ENCODE measurements around the gene POLH.

POLH gene

DNA sequence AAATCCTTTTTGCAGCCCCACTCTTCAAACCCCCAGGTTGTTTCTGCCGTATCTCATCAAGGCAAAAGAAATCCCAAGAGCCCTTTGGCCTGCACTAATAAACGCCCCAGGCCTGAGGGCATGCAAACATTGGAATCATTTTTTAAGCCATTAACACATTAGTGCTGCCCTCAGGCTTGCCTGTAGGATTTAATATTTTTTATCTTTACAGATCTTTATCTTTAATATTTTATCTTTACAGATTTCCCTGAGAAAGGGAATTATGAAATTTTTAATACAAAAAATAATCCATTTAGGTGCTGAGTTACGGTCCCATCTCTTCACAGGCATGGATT is 38.4 kb downstream of the POLH start:
- H3K4me3 ChIP-seq (ENCODE audit: low read length): no peak overlapping the region

DNA sequence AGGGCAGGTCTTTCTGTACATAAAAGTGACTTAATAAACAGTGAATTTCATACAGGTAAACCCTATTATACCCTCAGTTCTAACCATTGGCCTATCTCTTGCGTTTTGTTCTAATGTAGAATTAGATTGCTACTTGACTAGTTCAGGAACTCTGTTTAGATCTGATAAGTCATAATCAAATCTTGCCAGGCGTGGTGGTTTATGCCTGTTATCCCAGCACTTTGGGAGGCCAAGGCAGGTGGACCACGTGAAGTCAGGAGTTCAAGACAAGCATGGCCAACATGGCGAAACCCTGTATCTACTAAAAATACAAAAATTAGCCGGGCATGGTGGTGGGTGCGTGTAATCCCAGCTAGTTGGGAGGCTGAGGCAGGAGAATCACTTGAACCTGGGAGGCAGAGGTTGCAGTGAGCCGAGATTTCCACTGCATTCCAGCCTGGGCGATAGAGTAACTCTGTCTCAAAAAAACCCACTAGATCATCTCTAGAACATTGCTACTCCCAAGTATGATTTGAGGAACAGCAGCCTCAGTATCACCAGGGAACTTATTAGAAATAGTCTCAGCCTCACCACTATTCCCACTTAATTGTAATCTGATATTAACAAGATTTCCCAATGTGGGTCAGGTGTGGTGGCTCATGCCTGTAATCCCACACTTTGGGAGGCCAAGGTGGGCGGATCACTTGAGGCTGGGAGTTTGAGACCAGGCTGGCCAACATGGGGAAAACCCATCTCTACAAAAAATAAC is 40.9 kb downstream of the POLH start:
- TF ChIP-seq, protein P1, sequence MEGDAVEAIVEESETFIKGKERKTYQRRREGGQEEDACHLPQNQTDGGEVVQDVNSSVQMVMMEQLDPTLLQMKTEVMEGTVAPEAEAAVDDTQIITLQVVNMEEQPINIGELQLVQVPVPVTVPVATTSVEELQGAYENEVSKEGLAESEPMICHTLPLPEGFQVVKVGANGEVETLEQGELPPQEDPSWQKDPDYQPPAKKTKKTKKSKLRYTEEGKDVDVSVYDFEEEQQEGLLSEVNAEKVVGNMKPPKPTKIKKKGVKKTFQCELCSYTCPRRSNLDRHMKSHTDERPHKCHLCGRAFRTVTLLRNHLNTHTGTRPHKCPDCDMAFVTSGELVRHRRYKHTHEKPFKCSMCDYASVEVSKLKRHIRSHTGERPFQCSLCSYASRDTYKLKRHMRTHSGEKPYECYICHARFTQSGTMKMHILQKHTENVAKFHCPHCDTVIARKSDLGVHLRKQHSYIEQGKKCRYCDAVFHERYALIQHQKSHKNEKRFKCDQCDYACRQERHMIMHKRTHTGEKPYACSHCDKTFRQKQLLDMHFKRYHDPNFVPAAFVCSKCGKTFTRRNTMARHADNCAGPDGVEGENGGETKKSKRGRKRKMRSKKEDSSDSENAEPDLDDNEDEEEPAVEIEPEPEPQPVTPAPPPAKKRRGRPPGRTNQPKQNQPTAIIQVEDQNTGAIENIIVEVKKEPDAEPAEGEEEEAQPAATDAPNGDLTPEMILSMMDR (IDR thresholded peaks at IDR 0.05; ENCODE audit: insufficient read depth, low read depth, low read length, missing control alignments): no peak
- no peak for DNase-seq (ENCODE audit: low read depth)
- no peak overlapping the region for H3K4me3 ChIP-seq (ENCODE audit: low read length)

More for the DNA sequence above, 38.4 kb downstream of the POLH start:
- TF ChIP-seq, protein P1 (IDR thresholded peaks at IDR 0.05; ENCODE audit: insufficient read depth, low read depth, low read length, missing control alignments): no peak
- DNase-seq (ENCODE audit: low read depth): no peak

DNA sequence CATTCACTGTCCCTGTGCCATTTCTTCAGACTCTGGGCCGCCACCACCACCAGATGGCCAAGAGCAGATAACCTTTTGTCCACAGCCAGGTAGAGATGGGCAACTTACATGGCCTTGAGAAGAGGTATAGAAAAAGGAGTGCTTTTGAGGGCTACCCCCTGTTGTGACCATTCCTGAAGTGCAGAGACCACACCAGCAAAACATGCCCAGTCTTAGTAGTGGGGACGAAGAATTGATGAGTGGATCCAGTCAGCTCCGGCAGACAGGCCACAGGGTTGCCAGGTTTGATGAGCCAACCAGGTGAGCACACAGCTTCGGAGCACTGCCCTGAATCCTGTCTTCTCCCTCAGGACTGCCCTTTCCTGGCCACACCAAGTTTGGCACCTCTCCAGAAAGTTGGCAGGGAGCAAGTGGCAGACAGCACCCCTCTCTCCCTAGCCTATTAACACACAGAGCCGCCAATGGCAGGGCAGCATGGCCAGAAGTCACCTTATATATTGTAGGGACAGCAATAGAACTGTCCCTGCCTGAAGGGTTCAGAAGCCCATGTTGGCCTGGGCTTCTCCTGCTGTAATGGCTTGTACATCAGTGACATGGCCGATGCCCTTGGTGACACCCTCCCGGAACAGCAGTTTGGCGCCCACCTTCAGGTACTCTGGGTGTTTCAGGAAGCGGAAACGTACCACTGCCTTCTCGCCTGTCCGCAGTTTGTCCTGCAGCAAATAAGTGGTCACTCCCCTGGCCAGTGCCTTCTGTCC is 45.3 kb downstream of the POLH start:
- DNase-seq (ENCODE audit: low read depth): no peak
- TF ChIP-seq, protein P1 (IDR thresholded peaks at IDR 0.05; ENCODE audit: insufficient read depth, low read depth, low read length, missing control alignments): no peak
- no peak overlapping the region for H3K4me3 ChIP-seq (ENCODE audit: low read length)

DNA sequence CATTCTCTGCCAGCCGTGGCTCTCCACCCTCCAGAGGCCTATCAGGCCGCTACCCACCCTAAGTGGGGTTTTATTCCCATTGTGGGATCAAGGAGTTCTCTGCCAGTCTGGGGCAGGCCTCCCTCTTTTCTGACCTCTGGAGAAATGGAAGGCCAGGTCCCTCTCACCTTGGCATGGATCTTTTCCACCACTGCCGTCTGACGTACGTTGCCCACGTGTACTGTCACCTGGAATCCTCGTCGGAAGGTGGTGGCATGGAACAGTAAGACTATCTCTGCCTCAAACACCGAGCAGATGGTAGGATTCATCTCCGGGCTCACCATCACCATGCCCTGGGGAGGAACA is 45.8 kb downstream of the POLH start:
- no peak overlapping the region for H3K4me3 ChIP-seq (ENCODE audit: low read length)
- no peak for DNase-seq (ENCODE audit: low read depth)
- TF ChIP-seq, protein P1 (IDR thresholded peaks at IDR 0.05; ENCODE audit: insufficient read depth, low read depth, low read length, missing control alignments): no peak

DNA sequence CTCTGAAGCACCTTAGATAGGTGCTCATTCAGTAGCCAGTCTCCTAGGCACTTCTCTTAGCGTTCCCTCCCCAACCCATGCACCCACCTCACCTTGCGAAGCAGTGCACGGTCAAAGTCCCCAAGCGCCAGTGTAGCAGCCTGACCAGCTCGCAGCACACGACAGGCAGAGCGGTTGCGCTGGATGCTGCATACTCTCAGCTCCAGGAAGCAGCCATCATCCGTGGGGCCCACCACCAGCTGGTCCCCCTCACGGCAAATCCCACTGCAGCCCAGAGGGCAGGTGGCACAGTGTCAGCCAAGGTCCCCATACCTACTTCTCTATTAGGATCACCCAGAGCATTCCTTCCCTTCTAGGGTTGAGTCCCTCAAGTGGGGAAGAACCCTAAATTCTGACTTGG is 46.6 kb downstream of the POLH start:
- H3K4me3 ChIP-seq (ENCODE audit: low read length): no peak overlapping the region
- no peak for DNase-seq (ENCODE audit: low read depth)
- TF ChIP-seq, protein P1 (IDR thresholded peaks at IDR 0.05; ENCODE audit: insufficient read depth, low read depth, low read length, missing control alignments): no peak

DNA sequence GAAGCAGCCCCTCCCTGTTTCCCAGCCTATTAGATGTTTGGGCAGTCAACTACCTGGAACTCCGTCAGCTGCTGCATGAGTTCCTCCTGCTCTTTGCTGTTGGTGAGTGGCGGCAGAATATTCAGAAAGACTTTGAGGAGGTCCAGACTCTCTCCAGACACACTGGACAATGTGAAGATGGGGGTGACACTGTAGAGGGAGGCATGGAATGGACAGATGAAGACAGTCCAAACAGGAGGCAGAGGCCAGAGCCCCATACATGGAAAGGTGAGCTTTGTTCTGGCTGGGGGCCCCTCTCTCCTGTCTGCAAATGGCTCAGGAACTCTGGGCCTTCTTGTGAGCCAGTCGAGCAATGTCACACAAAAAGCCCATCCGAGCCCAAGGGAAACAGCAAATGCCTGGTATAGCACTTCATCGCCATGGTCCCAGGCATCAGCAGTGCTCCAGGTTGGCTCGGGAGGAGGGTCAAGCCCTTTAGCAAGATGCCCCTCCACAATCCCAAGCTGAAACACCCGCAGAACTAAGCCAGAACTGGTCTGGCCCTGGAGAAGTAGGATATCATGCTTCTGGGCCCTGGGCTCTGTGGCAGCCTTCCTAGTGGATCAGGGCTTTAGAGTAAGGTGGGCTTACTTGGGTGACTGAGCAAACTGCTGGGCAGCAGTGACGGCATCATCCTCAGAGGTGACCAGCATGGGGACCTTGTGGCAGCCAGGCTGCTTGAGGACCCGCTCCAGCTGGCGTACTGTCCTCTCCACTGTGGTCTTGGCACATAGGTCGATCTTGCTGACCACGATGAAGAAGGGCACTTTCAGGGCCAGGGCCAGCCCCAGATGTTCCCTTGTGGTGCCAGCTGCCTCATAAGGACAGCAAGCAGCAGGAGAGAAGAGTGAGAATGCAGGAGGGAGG is 48.1 kb downstream of the POLH start:
- TF ChIP-seq, protein P1 (IDR thresholded peaks at IDR 0.05; ENCODE audit: insufficient read depth, low read depth, low read length, missing control alignments): no peak
- no peak overlapping the region for H3K4me3 ChIP-seq (ENCODE audit: low read length)
- no peak for DNase-seq (ENCODE audit: low read depth)

Data from epithelial cell of esophagus (primary cell).